H1 (cell line): Measurements from ENCODE around the gene DYNLT1. TPM values are rescaled to one million over a fixed set of nuclear protein-coding genes. Genes with fewer than 3 reads are reported as not detected.

Source experiments
- CTCF ChIA-PET: fragments of 300-600 bp; sonication (Branson Sonifier 250); formaldehyde crosslinking; loops from one replicate; lab custom pipeline; 2021; ENCODE audit not compliant: partially characterized antibody; lab: Charles Lee
- POLR2A ChIA-PET: fragments of 300-600 bp; sonication (Branson Sonifier 250); formaldehyde crosslinking; loops from one replicate; lab custom pipeline; 2021; ENCODE audit warnings: inconsistent platforms; ENCODE audit not compliant: partially characterized antibody; lab: Charles Lee
- DNase-seq, 2 experiments: peaks; one replicate each; pipeline versions ENCODE4 v3.0.0 to v3.0.0-alpha.2; 2010 to 2022; ENCODE audit warnings: low spot score in 2 of 2, low read depth in 1 of 2, mixed read lengths in 1 of 2
- FAIRE-seq: peaks from 2 replicates; lab custom pipeline; 2011; peaks lifted over from hg19 to GRCh38; lab: Jason Lieb, UNC
- H2AFZ ChIP-seq: 2 replicates; pipeline ENCODE4 v1.8.1; 2012; ENCODE audit warnings: low read length, inconsistent platforms
- H2AK5ac ChIP-seq: 2 replicates; pipeline ENCODE4 v1.6.1; 2013; ENCODE audit warnings: low read depth, low read length
- H2BK120ac ChIP-seq: replicated peaks from 2 replicates; pipeline ENCODE3; 2013; ENCODE audit warnings: low read depth, low read length, inconsistent platforms
- H2BK12ac ChIP-seq: 2 replicates; pipeline ENCODE4 v1.6.1; 2013; ENCODE audit warnings: low read depth, low read length
- H2BK15ac ChIP-seq: 2 replicates; pipeline ENCODE4 v1.6.1; 2013; ENCODE audit warnings: low read length
- H2BK20ac ChIP-seq: 2 replicates; pipeline ENCODE4 v1.6.1; 2013; ENCODE audit warnings: low read length
- H2BK5ac ChIP-seq: 2 replicates; pipeline ENCODE4 v1.6.1; 2013; ENCODE audit warnings: low read depth, low read length
- H3K14ac ChIP-seq: 2 replicates; pipeline ENCODE4 v1.6.1; 2013; ENCODE audit warnings: inconsistent platforms; ENCODE audit not compliant: insufficient read length
- H3K18ac ChIP-seq: 2 replicates; pipeline ENCODE4 v1.6.1; 2013; ENCODE audit warnings: low read length; ENCODE audit errors: extremely low read depth
- H3K23ac ChIP-seq: 2 replicates; pipeline ENCODE4 v1.6.1; 2013; ENCODE audit warnings: inconsistent platforms; ENCODE audit not compliant: insufficient read length
- H3K23me2 ChIP-seq: 2 replicates; pipeline ENCODE4 v1.6.1; 2013; ENCODE audit warnings: low read depth, low read length
- H3K27ac ChIP-seq: 2 replicates; pipeline ENCODE4 v1.6.1; 2011; ENCODE audit warnings: low read depth, low read length, inconsistent platforms
- H3K27me3 ChIP-seq, 4 experiments: replicated peaks in 1 of 4; 1 replicate in 1 of 4; 2 replicates in 3 of 4; pipeline versions ENCODE4 v1.6.1 to v1.8.1; 2011 to 2013; ENCODE audit warnings: low read length in 3 of 4, mild to moderate bottlenecking in 3 of 4, inconsistent platforms in 2 of 4, mixed read lengths in 2 of 4, moderate library complexity in 1 of 4; ENCODE audit not compliant: control insufficient read depth in 3 of 4, insufficient read depth in 3 of 4; ENCODE audit errors: extremely low read depth in 1 of 4
- H3K36me3 ChIP-seq, 4 experiments: 2 replicates each; pipeline versions ENCODE4 v1.6.1 to v1.8.1; 2011 to 2013; ENCODE audit warnings: mild to moderate bottlenecking in 4 of 4, low read length in 3 of 4, moderate library complexity in 2 of 4, control low read depth in 1 of 4, inconsistent platforms in 1 of 4; ENCODE audit not compliant: insufficient read depth in 4 of 4, control insufficient read depth in 2 of 4
- H3K4ac ChIP-seq: replicated peaks from 2 replicates; pipeline ENCODE3; 2013; ENCODE audit warnings: low read length, low read depth, mixed read lengths, inconsistent platforms; ENCODE audit not compliant: insufficient read length
- H3K4me1 ChIP-seq, 4 experiments: replicated peaks in 1 of 4; 1 replicate in 1 of 4; 2 replicates in 3 of 4; pipeline versions ENCODE4 v1.6.1 to v1.8.1; 2011 to 2013; ENCODE audit warnings: low read length in 3 of 4, inconsistent platforms in 2 of 4, mixed read lengths in 1 of 4; ENCODE audit not compliant: insufficient read depth in 4 of 4, control insufficient read depth in 3 of 4
- H3K4me2 ChIP-seq, 2 experiments: 2 replicates each; pipeline versions ENCODE4 v1.6.1 to v1.8.1; 2011 to 2013; ENCODE audit warnings: low read depth in 2 of 2, low read length in 2 of 2, control low read depth in 1 of 2, inconsistent platforms in 1 of 2, mild to moderate bottlenecking in 1 of 2; ENCODE audit not compliant: insufficient read depth in 1 of 2
- H3K4me3 ChIP-seq, 4 experiments: fragments of 200-600, 300-600 bp in 1 of 4; sonication (generic), shearing (Covaris generic), sonication (Bioruptor Twin) in 1 of 4; 2 replicates each; pipeline versions ENCODE4 v1.5.1 to v1.8.1; 2011 to 2016; ENCODE audit warnings: low read length in 4 of 4, low read depth in 3 of 4, control low read depth in 2 of 4, inconsistent platforms in 2 of 4, mild to moderate bottlenecking in 2 of 4, mixed read lengths in 1 of 4, moderate library complexity in 1 of 4; ENCODE audit not compliant: insufficient read depth in 2 of 4; ENCODE audit errors: extremely low read depth in 1 of 4
- H3K56ac ChIP-seq: replicated peaks from 2 replicates; pipeline ENCODE3; 2013; ENCODE audit warnings: low read depth, mild to moderate bottlenecking, mixed read lengths, low read length, inconsistent platforms; ENCODE audit not compliant: insufficient read length
- H3K79me1 ChIP-seq: 2 replicates; pipeline ENCODE4 v1.6.1; 2013; ENCODE audit warnings: low read depth, low read length, control low read depth
- H3K79me2 ChIP-seq, 2 experiments: 2 replicates each; pipeline versions ENCODE4 v1.6.1 to v1.8.1; 2012 to 2013; ENCODE audit warnings: low read length in 2 of 2, mild to moderate bottlenecking in 2 of 2, inconsistent platforms in 1 of 2; ENCODE audit not compliant: insufficient read depth in 2 of 2, control insufficient read depth in 1 of 2
- H3K9ac ChIP-seq, 4 experiments: replicated peaks in 1 of 4; 1 replicate in 1 of 4; 2 replicates in 3 of 4; pipeline versions ENCODE4 v1.6.1 to v1.8.1; 2011 to 2013; ENCODE audit warnings: low read depth in 3 of 4, low read length in 3 of 4, control low read depth in 2 of 4, mild to moderate bottlenecking in 2 of 4, moderate library complexity in 2 of 4, inconsistent platforms in 1 of 4; ENCODE audit errors: extremely low read depth in 1 of 4
- H3K9me3 ChIP-seq, 2 experiments: 2 replicates each; pipeline versions ENCODE4 v1.6.1 to v1.8.1; 2012 to 2013; ENCODE audit warnings: mild to moderate bottlenecking in 2 of 2, moderate library complexity in 2 of 2, control low read depth in 1 of 2, inconsistent platforms in 1 of 2, low read depth in 1 of 2, low read length in 1 of 2, mixed read lengths in 1 of 2; ENCODE audit not compliant: insufficient read depth in 2 of 2
- H4K20me1 ChIP-seq, 2 experiments: replicated peaks in 1 of 2; 2 replicates each; pipeline versions ENCODE3 to v1.8.1; 2011 to 2013; ENCODE audit warnings: inconsistent platforms in 2 of 2, low read length in 2 of 2, mild to moderate bottlenecking in 1 of 2; ENCODE audit not compliant: insufficient read depth in 2 of 2, control insufficient read depth in 1 of 2
- H4K5ac ChIP-seq: 2 replicates; pipeline ENCODE4 v1.6.1; 2013; ENCODE audit warnings: low read length, low read depth, mixed read lengths, inconsistent platforms; ENCODE audit not compliant: insufficient read length
- H4K8ac ChIP-seq: 2 replicates; pipeline ENCODE4 v1.8.0; 2013; ENCODE audit warnings: mild to moderate bottlenecking, moderate library complexity, low read length, inconsistent platforms; ENCODE audit not compliant: insufficient read depth; ENCODE audit errors: extremely low read depth
- H4K91ac ChIP-seq: replicated peaks from 2 replicates; pipeline ENCODE3; 2013; ENCODE audit warnings: low read length, mixed read lengths, inconsistent platforms; ENCODE audit not compliant: insufficient read length
- ASH2L ChIP-seq: fragments of 200-600, 300-600 bp; sonication (generic); IDR thresholded peaks from one replicate; pipeline ENCODE4 v1.7.1; 2017; ENCODE audit warnings: low read length
- CEBPB ChIP-seq: IDR thresholded peaks from 2 replicates; pipeline ENCODE4 v1.6.1; 2012; ENCODE audit warnings: low read depth, low read length
- CHD2 ChIP-seq: IDR thresholded peaks from 2 replicates; pipeline ENCODE4 v1.6.1; 2012; ENCODE audit warnings: low read length, improper control_type of control experiment
- EP300 ChIP-seq, 2 experiments: IDR thresholded peaks; 1 replicate in 1 of 2; 2 replicates in 1 of 2; pipeline ENCODE4 v1.6.1; 2011 to 2012; ENCODE audit warnings: low read depth in 2 of 2, low read length in 2 of 2, mild to moderate bottlenecking in 2 of 2, borderline replicate concordance in 1 of 2, inconsistent platforms in 1 of 2, moderate library complexity in 1 of 2
- HDAC6 ChIP-seq: IDR thresholded peaks from one replicate; pipeline ENCODE4 v1.7.1; 2012; ENCODE audit warnings: low read depth, mild to moderate bottlenecking, inconsistent platforms, low read length, moderate library complexity
- POLR2AphosphoS5 ChIP-seq: IDR thresholded peaks from 2 replicates; pipeline ENCODE4 v1.6.1; 2011; ENCODE audit warnings: low read depth, low read length
- RAD21 ChIP-seq, 2 experiments: IDR thresholded peaks in 1 of 2; conservative IDR thresholded peaks in 1 of 2; 2 replicates each; pipeline ENCODE4 v1.6.1; 2011; ENCODE audit warnings: low read depth in 2 of 2, low read length in 2 of 2, improper control_type of control experiment in 1 of 2, inconsistent platforms in 1 of 2, mild to moderate bottlenecking in 1 of 2, moderate library complexity in 1 of 2
- RNF2 ChIP-seq: fragments of 200-900, 300-1000 bp; sonication (generic); IDR thresholded peaks from 2 replicates; pipeline ENCODE4 v1.7.1; 2016; ENCODE audit warnings: borderline replicate concordance, low read depth, mild to moderate bottlenecking, antibody characterized with exemption, low read length; ENCODE audit not compliant: poor library complexity, severe bottlenecking; ENCODE audit errors: missing control alignments
- SIN3A ChIP-seq, 2 experiments: IDR thresholded peaks in 1 of 2; conservative IDR thresholded peaks in 1 of 2; 2 replicates each; pipeline ENCODE4 v1.6.1; 2011 to 2012; ENCODE audit warnings: low read length in 2 of 2, improper control_type of control experiment in 1 of 2, low read depth in 1 of 2, mild to moderate bottlenecking in 1 of 2
- SIRT6 ChIP-seq: IDR thresholded peaks from one replicate; pipeline ENCODE4 v1.7.1; 2012; ENCODE audit warnings: low read length, inconsistent platforms
- SIX5 ChIP-seq: IDR thresholded peaks from 2 replicates; pipeline ENCODE4 v1.6.1; 2011; ENCODE audit warnings: mild to moderate bottlenecking, low read depth, low read length
- SP1 ChIP-seq: IDR thresholded peaks from 2 replicates; pipeline ENCODE4 v1.6.1; 2011; ENCODE audit warnings: low read depth, low read length
- WGBS, 2 experiments: shearing (Covaris generic) in 1 of 2; methylation state at CpG; one replicate each; pipeline versions ENCODE4 v1.1.6 to v1.1.7; 2013 to 2015; ENCODE audit warnings: low lambda C conversion rate in 2 of 2, mixed read lengths in 2 of 2, inconsistent platforms in 1 of 2, low coverage in 1 of 2, missing lambda C conversion rate in 1 of 2; ENCODE audit not compliant: insufficient replicate concordance in 2 of 2, insufficient coverage in 1 of 2, insufficient read length in 1 of 2; ENCODE audit errors: extremely low coverage in 1 of 2, missing lambda C conversion rate in 1 of 2; 5-methylcytosine and 5-hydroxymethylcytosine counted together
- polyA plus RNA-seq, 7 experiments: library from polyadenylated mRNA; depleted of rRNA in 3 of 7; stranded (reverse) in 5 of 7; unstranded in 2 of 7; fragments of >200 nt in 5 of 7; fragments of 200-250 nt in 2 of 7; gene quantifications; 1 replicate in 5 of 7; 2 replicates in 1 of 7; 4 replicates in 1 of 7; pipeline versions ENCODE4 v1.2.1 to v1.2.3, GENCODE V29; 2011 to 2013; ENCODE audit warnings: missing spikeins in 2 of 7, mixed read lengths in 2 of 7
- total RNA-seq: library from RNA; stranded (reverse); fragmentation: NEBNext Ultra II Directional; extraction: Animal tissue kit (Norgen Biotek cat#: 25700); gene quantifications from 2 replicates; pipeline ENCODE4 v1.2.1, GENCODE V29; 2021

Gene DYNLT1
- total and polyA plus RNA-seq, 2 of the 8 experiments (the other 6 are each of a cell fraction or from before 2014, with no cell fraction given) = 119 to 245 TPM

DNA sequence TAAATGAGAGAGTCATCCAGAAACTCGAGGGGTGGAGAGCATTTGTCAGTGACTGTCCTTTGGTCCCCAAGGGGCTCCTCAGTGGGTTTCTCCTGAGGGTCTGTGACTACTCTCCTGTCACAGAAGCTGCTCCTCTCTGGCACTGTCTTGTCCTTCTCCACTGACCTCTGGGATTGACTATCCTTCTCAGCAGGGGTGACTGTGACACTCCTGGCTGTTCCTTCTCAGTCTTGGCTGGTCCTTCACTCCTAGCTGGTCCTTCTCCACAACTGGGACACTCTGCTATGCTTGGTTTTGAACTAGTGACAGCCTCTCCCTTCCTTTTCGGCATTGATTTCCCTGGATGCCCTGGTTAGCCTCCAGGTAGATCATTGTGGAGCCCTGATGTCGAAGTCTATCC is 33.5 kb downstream of the DYNLT1 start:
- FAIRE-seq = no peak
- H3K36me3 ChIP-seq = peaks cover 17 to 42% (median 30%) of the 10 kb centered on the region in 4 experiments
- CTCF ChIA-PET = interaction anchor here (0.9 to 2.8 kb wide), 5 partner anchors 10 to 397 kb away, joined by 3 to 11 read pairs (median 5); no protein-coding TSS in a partner anchor
- TF ChIP-seq RNF2 = no peak
- no peak for TF ChIP-seq SIN3A (conservative IDR thresholded peaks at IDR 0.05 in 1 of 2, IDR thresholded peaks at IDR 0.05 in 1 of 2; ENCODE audit: low read depth in 1 of 2, low read length in 2 of 2)
- no peak for TF ChIP-seq CHD2
- TF ChIP-seq POLR2AphosphoS5 = no peak
- TF ChIP-seq HDAC6 = no peak
- TF ChIP-seq CEBPB = no peak
- no peak for TF ChIP-seq RAD21 (IDR thresholded peaks at IDR 0.05 in 1 of 2, conservative IDR thresholded peaks at IDR 0.05 in 1 of 2; ENCODE audit: low read depth in 2 of 2, low read length in 2 of 2)
- no peak for TF ChIP-seq EP300 (IDR thresholded peaks at IDR 0.05; ENCODE audit: borderline replicate concordance in 1 of 2, low read depth in 2 of 2, low read length in 2 of 2)
- TF ChIP-seq SIRT6 = no peak
- no peak for TF ChIP-seq SIX5
- TF ChIP-seq ASH2L = no peak
- TF ChIP-seq SP1 = no peak

More for the DNA sequence above, 33.5 kb downstream of the DYNLT1 start:
- peak overlapping the region; percentile 36 to 94; a peak in 2 of 4 replicates for H3K4me2 ChIP-seq
- no peak overlapping the region for H4K8ac ChIP-seq
- H3K4me3 ChIP-seq = peak overlapping the region in 1 of 4 experiments; percentile 39; a peak in 1 of 8 replicates
- peak overlapping the region; percentile 99 for H2AK5ac ChIP-seq
- 92% methylated on average over 3 of the region's 3 CpGs; no CpG with 5 or more reads in 1 of the 2 experiments for WGBS, 2 experiments
- peak overlapping the region; percentile 99 for H2BK12ac ChIP-seq
- peak overlapping the region; percentile 68 for H3K18ac ChIP-seq
- peak overlapping the region; percentile 15; the same call in 1 of the 2 replicates for H2BK20ac ChIP-seq
- POLR2A ChIA-PET = interaction anchor here (0.6 to 2.3 kb wide), 14 partner anchors 10 to 1108 kb away, joined by 3 to 13 read pairs (median 4); partner anchors contain the start of gene DYNLT1
- H3K4me1 ChIP-seq = peaks cover 7 to 15% (median 10%) of the 10 kb centered on the region in 4 experiments; a peak in 5 of 7 replicates
- H4K91ac ChIP-seq = no peak overlapping the region
- H2BK15ac ChIP-seq = peak overlapping the region; percentile 83
- no peak overlapping the region for H2BK120ac ChIP-seq
- no peaks in the 10 kb centered on the region for H3K27me3 ChIP-seq
- no peaks in the 10 kb centered on the region for H3K9me3 ChIP-seq
- no peak overlapping the region for H3K4ac ChIP-seq
- H4K5ac ChIP-seq = no peak overlapping the region
- no peaks in the 10 kb centered on the region; the same call in 1 of the 2 replicates for H3K79me1 ChIP-seq
- H3K9ac ChIP-seq = peak overlapping the region in 3 of 4 experiments; percentile 1 to 68 (median 20); a peak in 4 of 7 replicates
- no peak overlapping the region for H3K56ac ChIP-seq
- H2AFZ ChIP-seq = no peak overlapping the region
- H3K27ac ChIP-seq = peak overlapping the region; percentile 86
- H3K23ac ChIP-seq = no peak overlapping the region
- peak overlapping the region; percentile 96 for H2BK5ac ChIP-seq
- no peaks in the 10 kb centered on the region for H4K20me1 ChIP-seq
- peaks cover 0 to 6% of the 10 kb centered on the region in 2 experiments; a peak in 1 of 4 replicates for H3K79me2 ChIP-seq
- H3K23me2 ChIP-seq = no peaks in the 10 kb centered on the region
- no peak overlapping the region for H3K14ac ChIP-seq
- no peak for DNase-seq
